ENCODE data around the gene OMA1.
"Not testable (repeated sequence)": the region's sequence is repeated elsewhere in the genome, so short reads cannot be mapped to it uniquely, and the experiment has no call there.

The OMA1 gene

DNA sequence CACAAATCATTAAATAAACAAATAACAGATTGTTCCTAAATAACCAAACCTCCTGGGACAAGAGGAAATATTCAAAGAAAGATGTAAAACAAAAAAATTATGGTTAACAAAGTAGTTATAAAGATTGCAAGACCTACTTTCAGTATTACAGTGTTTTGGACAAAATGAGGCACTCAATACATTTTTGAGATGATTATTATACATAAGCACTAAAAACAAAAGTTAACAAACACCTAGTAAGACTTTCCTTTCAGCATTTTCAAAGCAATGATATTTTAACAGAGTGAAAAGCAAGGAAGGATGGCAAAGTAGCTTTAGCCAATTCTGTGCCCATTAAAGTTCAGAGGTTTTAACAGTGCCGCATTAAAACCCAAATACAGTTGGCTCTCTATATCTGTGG is 17.2 kb downstream of the OMA1 start:
- DNase-seq (ENCODE audit: low read depth in 2 of 2, low spot score in 1 of 2): no peak

DNA sequence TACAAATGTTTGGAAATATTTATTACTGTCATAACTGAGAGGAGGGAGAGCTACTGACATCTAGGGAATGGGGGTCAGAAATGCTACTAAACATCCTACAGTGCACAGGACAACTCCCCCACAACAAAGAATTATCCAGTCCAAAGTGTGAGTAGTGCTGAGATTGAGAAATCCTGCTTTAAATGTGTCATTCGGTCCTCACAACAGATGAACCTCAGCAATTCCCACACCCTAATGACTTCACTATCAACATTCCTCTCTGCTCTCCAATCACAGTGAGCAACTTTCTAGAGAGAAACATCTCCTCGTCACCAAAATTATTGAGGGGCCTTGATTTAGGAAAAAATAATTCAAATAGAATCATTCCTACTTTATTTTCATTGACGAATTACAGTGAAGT is 18.0 kb downstream of the OMA1 start:
- no peak for DNase-seq (ENCODE audit: low read depth in 2 of 2, low spot score in 1 of 2)

DNA sequence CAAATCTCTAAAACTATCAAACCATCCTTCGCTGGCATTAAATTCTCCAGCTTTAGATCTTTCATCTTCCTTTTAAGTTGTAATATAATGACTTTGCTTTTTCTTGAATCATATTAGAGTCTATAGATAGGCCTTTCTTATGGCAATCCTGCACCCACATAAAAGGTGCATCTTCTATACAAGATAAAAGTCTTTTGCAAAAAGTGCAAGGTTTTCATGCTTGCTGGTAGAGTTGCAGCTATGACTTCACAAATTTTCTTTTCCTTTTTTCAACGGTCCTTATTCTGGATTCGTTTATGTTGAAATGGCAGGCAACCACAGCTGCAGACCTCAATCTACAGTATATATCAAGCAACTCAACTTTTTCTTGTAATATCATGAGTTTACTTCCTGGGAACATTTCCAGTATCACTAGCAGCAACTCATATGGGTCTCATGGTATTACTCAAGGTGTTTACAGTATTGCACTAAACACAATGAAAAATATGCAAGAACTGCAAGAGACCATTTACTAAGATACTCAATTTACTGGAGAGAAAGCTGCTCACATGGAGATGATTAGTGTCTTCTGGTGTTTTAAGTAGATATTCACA is 22.1 kb downstream of the OMA1 start:
- no peak for DNase-seq (ENCODE audit: low read depth in 2 of 2, low spot score in 1 of 2)

DNA sequence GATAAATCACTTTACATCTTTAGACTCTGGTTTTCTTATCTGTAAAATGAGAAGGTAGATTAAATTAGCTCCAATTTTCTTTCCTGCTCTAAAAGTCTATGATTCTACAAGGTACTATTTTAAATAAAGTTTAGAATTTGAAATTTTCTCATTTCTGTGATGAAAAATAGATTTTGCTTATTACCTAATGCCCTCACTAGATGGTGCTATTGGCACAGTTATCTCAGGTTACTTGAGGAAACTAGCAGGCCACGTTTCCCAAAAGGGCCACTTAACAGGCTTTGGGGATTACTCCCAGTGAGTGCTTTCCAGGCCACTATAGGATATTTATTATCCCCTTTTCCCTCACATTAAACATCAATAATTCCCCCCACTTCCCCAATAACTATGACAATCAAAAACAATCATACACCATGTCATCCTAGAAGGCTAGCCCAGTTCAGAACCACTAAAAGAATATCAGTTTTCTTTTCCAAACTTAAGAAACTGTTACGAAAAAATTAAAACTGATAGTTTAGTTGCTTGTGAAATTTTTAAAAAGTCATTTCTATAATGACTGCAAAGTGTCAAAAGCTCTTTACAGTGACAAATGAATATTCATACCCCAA is 30.6 kb downstream of the OMA1 start:
- DNase-seq (ENCODE audit: low read depth in 2 of 2, low spot score in 1 of 2): no peak

DNA sequence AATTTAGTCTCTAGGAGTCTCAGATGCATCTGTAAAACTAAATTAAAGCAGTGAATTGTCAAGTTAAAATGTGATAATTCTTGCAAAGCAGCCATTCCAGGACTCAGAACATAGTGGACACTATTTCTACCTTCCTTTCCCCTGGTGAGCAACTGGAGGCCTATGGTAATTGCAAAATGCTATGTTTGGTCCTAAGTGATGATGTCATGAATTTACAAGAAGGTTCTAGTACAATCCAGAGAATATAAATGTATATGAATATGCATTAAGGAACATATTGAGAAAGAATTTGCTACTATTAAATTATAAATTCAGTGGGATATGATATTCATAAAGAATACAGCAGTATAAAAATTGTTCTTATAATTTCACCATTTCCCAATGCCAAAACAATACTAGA is 32.6 kb downstream of the OMA1 start:
- DNase-seq (ENCODE audit: low read depth in 2 of 2, low spot score in 1 of 2): no peak

DNA sequence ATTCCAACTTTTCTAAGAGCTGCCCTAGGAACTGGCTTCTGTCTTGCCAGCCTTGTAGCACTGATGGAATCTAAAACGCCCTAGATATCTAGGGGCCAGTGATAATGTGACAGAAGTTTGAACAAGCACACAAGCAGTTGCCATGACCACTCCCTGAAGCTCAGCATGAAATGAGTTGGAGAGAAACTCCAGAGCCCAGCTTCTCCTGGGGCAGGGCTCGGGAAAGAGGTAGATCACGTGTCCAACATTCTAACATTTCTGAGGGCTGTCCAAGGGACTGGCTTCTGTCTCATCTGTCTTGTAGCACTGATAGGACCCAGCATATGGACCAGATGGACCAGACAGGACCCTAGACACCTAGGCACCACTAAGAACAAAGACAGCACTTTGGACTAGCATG is 37.9 kb downstream of the OMA1 start:
- no peak for DNase-seq (ENCODE audit: low read depth in 2 of 2, low spot score in 1 of 2)

DNA sequence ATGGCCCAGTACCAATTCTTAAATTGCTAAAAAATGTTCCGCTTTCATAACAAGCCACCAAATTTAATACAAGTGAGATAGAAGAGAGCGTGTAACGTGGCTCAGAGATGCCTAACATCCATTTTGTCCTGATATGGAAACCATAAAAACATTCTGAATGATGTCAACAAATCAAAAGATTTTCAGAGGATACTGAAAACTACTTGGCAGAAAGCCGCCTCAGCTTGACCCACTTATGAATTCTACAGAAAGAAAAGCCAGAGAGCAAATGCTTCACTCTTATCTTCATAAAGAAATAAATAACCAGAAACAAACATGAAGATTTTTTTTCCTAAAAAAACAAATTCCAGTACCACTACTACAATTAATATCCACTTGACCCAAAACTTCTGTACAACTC is 41.2 kb downstream of the OMA1 start:
- no peak for DNase-seq (ENCODE audit: low read depth in 2 of 2, low spot score in 1 of 2)

DNA sequence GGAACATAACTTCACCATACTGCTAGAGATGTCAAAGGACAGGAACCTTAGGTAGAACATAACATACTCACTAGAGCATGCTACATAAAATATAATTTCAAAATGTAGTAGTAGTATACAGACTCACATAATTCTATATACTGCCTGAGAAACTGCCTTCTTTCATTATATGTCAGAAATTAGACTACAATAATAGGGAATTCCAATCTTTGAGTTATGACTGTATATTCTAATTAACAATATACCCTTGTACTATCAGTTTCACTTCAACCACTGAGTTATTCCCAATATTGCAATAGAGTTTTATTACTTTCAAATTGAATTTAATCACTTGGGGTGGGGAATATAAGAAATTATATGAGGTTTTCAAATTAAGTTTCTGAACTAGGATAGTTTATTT is 44.0 kb downstream of the OMA1 start:
- no peak for DNase-seq (ENCODE audit: low read depth in 2 of 2, low spot score in 1 of 2)

DNA sequence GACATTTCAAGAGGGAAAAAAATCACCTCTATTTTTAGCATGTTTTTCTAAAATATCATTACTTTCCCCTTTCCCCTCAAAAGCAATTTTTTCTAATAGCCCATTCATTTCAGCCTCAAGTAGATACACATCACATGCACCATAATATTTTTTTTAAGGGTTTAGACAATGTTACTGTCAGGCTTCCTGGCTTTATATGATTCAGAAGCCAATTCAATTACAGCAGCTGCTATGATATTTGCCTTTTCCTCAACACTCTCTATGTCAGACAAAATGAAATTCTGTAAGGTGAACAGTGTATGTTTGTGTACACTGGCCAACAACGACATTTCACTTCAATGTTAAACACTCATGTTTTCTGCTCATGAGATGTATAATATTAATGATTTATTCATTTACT is 46.5 kb downstream of the OMA1 start:
- DNase-seq (ENCODE audit: low read depth in 2 of 2, low spot score in 1 of 2): no peak

DNA sequence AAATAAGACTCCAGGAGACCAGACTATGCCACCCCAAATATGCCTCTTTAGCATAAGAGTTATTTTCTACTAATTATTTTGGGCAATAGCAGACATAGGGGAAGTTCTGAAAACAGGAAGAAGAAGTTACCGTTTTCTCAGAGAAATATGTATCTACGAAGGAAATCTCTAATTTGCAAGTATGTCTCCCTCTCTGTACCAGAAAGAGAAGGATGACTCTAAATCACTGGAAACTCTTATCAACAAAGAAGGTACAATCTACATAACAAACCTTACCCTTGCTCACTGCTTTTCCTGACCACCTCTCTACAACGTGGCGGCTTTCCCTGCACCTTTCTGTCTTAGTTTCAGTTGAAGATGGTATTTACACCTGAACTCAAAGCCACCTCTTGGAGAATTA is 49.0 kb downstream of the OMA1 start:
- no peak for DNase-seq (ENCODE audit: low read depth in 2 of 2, low spot score in 1 of 2)

DNA sequence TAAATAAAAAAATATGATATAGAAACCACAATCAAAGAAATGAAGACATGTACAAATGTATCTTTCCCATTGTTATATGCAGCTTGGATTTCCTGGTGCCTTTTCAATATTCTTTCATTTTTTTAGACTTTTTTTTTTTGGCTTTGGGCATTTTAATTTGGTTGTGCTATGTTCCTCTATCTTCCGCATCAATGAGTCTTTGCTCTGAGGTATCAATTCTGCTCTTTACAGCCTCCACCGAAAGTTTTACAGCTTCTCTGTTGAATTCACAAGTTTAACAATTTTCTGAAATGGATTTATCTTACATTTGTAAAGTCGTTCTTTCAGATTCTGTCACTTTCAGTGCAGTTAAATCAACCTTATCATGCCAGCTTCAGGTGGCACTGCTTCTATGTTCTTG is 50.5 kb downstream of the OMA1 start:
- no peak for DNase-seq (ENCODE audit: low read depth in 2 of 2, low spot score in 1 of 2)

DNA sequence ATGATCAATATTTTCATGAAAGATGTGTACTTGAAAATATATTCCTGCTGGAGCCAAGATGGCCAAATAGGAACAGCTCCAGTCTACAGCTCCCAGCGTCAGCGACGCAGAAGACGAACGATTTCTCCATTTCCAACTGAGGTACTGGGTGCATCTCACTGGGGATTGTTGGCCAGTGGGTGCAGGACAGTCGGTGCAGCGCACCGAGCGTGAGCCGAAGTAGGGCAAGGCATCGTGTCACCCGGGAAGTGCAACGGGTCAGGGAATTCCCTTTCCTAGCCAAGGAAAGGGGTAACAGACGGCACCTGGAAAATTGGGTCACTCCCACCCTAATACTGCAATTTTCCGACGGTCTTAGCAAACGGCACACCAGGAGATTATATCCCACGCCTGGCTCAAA is 57.6 kb downstream of the OMA1 start:
- DNase-seq (ENCODE audit: low read depth in 2 of 2, low spot score in 1 of 2): not testable (repeated sequence)

DNA sequence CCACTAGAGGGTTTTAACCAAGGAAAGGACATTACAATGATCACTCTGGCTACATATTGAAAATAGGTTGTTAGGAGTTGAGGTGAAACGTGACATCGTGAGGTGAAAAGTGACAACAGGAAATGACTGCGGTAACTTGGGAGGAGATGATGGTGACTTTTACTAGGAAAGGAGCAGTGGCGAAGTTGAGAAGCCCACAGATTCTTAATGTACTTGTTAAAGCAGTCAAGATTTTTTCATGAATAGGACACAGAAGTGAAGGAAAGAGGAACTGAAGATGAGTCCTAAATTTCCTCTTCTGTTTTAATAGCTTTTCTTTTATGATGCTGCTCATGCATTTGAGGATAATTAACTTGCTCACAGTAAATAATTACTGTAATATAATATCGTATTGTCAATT is 59.5 kb downstream of the OMA1 start:
- no peak for DNase-seq (ENCODE audit: low read depth in 2 of 2, low spot score in 1 of 2)

DNA sequence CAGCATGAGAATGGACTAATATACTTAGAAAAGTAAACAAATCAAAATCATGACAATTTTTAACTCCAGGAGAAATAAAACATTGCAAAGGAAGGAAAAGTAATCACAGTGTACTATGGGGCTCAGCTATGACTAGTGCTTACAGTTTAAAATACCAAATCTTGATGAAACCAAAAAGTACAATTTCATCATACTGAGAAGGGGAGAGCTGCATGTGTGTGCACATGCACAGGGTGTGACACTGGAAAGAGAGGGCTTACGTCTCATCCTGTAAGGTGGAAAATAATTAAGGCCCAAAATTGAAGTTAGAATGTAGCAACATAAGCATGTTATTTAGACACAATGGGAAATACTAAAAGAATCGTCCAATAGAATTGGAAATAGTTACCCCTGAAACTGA is 64.6 kb downstream of the OMA1 start:
- no peak for DNase-seq (ENCODE audit: low read depth in 2 of 2, low spot score in 1 of 2)

DNA sequence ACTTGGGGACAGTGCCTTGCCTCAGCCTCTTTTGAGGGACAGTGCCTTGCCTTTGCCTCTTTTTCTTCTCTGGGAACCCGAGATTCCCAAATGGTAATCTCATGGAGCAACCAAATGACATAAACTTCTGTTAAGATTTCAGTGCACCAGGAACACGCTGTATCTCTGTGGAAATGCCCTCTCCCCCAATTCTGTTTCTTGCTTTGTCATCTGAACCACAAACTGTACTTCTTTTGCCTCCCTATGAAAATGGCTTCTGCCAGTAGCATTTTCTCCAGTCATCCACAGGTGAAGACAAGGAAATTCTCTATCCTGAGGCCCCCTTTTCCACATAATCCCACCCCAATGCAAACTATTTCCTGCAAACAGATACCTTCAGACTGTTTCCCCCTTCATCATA is 66.3 kb downstream of the OMA1 start:
- DNase-seq (ENCODE audit: low read depth in 2 of 2, low spot score in 1 of 2): no peak

DNA sequence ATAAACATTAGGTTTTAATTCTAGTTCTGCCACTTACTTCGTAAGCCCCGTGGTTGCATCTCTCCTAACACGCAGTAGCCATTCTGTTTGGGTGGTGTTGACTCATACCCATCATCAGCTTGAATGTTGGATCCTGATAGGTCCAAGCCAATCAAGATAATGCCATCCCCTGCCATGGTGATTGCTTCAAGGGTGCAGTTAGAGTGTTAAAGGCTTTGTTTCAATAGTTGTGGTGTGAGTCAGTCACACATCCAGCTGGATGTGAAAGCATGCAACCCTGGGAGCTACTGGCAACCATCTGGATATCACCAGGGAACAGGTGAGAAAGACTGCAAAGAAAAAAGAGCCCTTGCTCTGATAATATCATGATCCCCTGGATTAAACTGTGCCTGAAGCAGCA is 69.1 kb downstream of the OMA1 start:
- no peak for DNase-seq (ENCODE audit: low read depth in 2 of 2, low spot score in 1 of 2)

DNA sequence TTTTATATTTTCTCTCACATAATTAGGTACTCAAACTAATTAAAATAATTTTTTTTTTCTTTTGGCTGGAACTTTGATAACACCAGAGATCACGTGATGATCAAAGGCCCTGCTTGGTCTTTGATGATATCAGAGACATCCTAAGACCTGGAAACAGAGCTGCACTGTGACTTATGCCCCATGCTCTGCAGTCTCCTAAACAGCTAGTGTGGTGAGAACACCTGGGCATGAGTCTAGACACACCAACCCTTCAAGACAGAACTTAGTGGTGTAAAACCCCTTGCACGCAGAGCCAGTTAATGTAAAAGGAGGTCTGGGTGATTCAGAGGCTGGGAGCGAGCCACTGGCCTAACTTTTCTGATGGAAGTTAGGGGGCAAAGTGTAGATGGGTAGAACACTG is 70.3 kb downstream of the OMA1 start:
- no peak for DNase-seq (ENCODE audit: low read depth in 2 of 2, low spot score in 1 of 2)

DNA sequence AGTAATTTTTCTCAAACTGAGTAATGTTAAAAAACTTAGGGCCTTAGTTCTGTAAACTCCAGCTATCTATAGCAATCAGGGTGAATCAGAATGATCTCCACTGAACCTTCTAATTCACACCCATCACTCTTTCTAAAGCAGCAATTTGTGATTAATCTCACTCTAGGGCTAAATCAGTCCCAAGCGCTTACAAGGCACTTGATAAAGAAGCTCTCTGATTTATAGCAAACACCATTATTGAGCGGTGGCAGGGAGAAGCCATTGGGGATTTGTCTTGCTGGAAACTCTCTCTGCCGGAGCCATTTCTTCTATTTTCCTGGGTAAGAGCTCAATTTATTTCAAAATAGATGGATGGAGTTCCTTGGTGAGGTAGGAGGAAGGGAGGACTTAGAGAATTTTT is 77.0 kb downstream of the OMA1 start:
- no peak for DNase-seq (ENCODE audit: low read depth in 2 of 2, low spot score in 1 of 2)

DNA sequence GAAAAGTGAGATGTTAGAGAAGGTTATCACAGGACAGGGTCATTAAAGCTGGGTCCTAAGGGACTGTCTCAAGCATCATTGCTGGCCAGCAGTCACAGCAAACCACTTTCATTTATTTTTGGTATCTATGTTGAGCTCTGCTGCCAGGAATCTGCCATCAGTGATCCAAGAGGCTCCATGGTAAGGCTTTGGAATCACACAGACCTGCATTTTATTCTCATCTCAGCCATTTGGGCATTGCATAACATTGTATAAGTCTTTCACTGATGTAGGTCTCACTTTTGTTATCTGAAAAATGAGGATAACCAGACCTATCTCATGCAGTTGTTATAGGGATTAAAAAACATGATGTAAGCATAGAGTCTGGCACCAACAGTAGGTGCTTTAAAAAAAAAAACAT is 77.5 kb downstream of the OMA1 start:
- no peak for DNase-seq (ENCODE audit: low read depth in 2 of 2, low spot score in 1 of 2)

DNA sequence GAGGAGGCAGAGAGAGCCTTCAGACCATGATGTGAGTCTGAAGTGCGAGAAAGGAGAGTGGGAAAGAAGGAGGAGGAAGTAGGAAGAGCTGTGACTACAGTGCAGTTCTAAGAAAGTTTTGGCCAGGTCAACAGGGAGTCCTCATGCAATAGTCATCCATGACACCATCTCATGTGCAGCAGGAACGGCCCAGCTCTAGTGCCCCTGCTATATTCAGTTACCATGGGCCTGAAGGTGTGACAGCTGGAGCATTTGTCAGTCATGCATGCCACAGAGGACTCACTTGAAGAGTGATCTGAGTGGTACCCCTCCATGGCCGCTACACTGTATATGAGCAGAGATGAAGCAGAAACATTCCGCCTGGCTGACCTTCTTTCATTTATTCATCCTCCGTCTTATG is 77.9 kb downstream of the OMA1 start:
- no peak for DNase-seq (ENCODE audit: low read depth in 2 of 2, low spot score in 1 of 2)

DNA sequence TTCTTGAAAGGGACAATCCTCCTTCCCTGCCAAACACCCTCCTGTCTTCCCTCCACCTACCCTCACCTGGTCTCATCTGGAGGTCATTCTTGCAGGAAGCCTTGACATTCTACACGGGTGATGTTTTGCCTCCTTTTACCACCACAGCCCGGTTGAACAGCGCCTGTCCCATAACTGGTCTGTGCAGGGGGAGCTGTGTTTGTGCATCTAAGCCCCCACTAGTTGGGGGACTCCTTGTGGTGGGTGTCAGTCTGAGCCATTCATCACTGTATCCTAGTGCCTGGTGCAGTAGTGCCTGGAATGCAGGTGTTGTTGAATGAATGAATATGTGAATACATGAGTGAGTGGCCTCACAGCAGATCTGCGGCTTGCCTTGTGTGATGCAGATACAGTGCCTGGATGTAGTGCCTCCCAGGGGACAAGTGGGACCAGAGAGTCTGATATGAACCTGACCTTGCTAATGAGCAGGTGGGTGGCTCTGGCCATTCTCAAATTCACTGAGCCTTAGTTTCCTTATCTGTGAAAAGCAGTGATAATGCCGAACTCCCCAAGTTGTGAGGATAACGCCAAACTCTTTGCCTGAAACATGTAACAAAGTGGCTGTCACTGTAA is 79.8 kb downstream of the OMA1 start:
- no peak for DNase-seq (ENCODE audit: low read depth in 2 of 2, low spot score in 1 of 2)

DNA sequence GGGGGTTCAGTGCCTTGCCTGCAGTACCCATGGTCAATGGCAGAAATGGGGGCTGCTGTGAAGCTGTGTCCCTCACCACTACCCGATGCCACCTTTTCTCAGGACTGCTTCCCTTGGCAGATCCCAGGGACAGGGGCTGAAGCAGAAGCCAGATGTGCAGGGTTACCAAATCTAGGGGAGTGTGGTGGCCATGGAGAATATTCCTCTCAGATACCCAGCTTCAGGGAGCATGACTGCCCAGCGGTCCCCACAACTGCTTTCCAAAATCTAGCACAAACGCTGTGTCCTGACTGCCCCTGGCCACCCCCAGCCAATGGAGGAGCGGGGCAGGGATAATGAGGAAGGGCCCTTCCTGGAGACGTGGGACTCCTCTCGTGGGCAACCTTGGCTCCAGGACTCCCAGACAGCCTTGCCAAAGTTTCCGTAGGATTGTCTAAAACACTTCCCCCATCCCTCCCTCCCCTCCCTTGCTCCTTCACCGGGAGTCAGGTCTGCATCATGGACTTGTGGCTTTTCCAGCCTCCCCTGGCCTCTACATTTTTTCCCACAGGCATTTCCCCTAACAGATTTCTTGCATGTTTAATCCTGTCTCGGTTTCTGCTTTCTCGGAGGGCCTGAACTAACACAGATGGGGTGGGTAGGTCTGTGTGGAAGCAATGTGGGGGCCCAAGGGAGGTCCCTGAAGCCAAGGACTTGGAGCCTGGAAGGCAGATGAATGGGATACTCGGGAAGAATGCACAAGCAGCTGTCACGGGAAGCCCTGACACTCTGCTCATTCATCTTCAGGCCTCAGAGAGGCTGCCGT is 80.5 kb downstream of the OMA1 start:
- DNase-seq (ENCODE audit: low read depth in 2 of 2, low spot score in 1 of 2): no peak
